ENCODE measurements around the gene CPN2.

The CPN2 gene

GRCh38 chr3:194379651-194380050 lies 28.5 kb upstream of the CPN2 start:
- no peak for DNase-seq

DNA sequence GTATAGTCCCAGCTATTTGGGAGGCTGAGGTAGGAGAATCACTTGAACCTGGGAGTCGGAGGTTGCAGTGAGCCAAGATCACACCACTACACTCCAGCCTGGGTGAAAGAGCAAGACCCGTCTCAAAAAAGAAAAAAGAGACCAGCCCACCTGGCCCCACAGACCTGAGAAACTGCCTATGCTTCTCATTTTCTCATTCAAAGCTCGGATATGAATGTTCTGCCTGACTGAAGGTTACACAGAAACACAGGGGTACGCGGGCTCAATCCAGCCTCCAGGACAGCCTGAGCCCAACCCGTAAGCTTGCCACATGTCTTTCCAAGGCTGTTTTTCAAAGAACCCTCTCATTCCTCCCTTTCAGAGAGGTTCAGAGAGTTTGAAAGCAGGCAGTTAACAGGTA lies 28.1 kb upstream of the CPN2 start:
- DNase-seq = no peak

DNA sequence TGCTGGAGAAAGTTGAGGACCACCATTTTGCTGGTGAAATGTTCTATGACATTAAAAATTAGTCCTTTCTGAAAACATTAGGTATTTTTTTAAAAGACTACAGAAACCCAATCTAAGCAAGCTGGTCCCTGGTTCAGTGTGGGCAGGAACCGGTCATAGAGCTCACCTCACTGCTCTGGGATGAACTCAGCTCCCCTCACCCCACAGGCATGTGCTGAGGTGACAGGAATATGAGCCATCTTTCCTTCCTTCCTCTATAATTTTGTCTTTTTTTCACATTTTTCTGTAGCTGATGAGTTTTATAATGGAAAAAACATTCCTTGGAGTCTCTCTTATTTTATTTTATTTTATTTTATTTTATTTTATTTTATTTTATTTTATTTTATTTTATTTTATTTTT lies 26.6 kb upstream of the CPN2 start:
- DNase-seq = no peak

DNA sequence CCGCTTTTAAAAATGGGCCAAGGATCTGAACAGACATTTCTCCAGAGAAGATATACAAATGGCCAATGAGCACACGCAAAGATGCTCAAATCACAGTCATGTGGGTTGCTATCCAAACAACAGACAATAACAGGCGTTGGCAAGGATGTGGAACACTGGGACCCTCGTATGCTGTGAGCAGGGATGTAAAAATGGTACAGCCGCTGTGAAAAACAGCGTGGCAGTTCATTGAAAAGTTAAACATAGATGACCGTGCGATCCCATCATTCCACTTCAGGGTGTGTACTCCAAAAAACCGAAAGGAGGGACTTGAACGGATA lies 25.1 kb upstream of the CPN2 start:
- no peak for DNase-seq

DNA sequence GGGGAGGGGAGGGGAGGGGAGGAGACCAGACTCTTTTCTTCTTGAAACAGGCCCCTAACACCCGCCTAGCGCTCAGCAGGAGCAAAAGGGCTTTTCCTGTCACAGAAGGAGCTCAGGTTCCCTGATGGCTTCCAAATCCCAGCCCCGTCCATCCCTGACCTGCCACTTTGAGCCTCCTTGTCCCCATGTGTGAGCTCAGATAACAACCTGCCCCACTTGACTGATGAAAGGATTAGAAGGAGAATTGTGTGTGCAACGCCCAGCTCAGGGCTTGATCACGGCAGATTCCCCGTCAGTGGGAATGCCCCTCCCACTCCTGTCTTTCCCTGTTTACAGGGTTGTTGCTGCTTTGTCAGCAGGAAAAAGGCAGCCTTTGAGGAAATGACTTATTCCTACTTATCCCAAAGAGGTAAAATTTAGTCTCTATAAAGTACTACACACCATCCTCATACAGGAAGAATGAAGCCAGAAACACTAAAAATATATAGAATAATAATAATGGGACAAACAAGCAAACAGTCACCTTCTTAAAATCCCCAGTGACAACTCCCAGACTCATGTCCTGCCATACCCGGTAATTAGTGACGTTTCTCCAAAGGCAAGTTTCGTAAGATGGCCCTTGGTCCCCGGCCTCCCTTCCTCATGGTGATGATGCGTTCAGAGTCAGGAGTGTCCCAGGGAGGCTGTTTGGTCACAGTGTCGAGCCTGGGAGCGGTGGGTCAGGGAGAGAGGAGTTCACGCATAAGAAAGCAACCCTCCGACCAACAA lies 24.5 kb upstream of the CPN2 start:
- no peak for DNase-seq

DNA sequence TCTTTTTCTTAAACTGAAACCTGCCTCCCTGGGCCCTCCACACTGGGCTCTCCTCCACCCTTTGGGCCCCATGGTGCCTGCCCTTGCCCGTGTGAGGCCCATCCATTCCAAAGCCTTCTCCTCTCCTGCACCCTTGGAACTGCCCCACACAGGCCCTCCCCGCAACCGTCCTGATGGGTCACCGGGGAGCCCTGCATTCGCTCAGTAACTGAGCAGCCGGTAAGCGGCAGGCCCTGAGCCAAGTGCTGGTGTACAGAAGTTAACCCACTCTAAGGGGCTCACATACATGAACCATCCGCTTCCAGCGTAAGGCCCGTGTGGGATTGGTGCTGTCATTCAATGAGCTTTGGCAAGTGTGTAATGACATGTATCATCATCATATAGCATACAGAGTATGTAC lies 23.8 kb upstream of the CPN2 start:
- no peak for DNase-seq

GRCh38 chr3:194373899-194374298 lies 22.8 kb upstream of the CPN2 start:
- DNase-seq = no peak

DNA sequence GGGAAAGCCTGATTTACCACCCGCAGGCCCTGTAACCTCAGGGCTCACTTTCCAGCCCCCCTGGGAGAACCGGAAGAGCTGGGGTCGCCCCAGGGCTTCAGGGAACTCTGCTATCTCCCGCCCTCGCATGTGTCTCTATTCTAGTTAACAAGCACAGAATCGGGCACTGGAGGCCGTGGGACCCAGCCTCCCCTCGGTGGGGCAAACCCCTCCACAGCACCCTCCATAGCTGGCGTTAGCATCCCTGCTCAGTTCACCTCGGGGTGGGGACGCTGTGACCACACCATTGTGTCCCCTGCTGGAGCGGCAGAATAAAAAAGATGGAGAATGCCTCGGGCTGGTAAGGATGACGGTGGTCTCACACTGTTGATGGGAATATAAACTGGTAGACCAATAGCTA lies 21.9 kb upstream of the CPN2 start:
- DNase-seq = no peak

DNA sequence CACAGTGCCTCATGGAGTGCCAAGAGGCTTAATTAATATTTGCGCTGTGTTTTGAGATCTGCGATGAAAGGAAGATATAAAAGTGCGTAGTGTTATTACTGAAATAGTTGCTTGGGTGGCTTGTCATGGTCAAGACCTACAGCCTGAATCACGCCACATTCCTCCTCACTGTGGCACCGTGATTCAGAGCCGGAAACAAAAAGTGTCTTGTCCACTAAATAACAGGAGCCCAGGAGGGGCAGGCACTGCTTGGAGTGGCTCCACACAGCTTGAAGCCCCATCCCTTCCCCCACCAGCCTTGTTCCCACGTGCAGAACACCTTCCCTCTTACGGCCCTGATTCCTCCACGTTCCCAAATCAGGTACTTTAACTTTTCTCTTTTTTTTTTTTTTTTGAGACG lies 19.6 kb upstream of the CPN2 start:
- DNase-seq = no peak

DNA sequence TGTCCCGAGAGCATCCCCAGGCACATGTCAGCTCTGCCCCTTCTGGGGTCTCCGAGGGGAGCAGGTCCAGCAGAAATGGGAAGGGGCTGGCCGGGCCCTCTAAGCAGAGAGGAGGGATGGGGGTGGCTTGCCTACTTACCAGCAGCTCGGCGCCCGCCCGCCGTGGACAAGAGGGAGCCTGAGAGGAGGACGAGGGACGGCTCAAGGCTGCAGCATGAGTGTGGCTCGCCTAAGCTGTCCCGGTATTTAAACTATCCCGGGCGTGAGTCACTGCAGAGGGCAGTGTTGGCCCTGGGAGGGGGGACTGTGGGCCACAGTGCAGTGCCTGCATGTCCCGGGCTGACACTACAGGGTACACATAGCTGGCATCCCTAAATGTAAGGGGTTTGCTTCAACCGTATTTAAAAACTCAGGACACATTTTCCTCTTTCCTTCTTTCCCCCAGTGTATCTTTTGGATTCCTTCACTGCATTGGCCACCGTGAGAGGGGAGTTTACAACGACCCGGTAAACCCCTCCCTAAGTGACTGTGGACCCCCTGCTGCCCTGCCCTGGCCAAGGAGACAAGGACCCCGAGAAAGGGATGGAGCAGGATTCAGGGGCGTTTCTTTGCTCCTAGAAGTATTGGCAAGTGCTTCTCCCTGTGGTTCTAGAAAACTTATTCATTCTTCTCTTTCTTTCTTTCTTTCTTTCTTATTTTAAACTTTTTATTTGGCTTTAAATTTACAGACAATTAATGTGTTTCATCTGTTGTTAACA lies 18.6 kb upstream of the CPN2 start, which contains the start of gene LRRC15:
LRRC15 (minus strand) TSS at position 222 of the 758 bp plus-strand sequence. CDS start 8,700 bp downstream, outside the sequence.
- no peak for DNase-seq

- DNase-seq = no peak
Observed at GRCh38 chr3:194368918-194369317, 17.8 kb upstream of the CPN2 start.

DNA sequence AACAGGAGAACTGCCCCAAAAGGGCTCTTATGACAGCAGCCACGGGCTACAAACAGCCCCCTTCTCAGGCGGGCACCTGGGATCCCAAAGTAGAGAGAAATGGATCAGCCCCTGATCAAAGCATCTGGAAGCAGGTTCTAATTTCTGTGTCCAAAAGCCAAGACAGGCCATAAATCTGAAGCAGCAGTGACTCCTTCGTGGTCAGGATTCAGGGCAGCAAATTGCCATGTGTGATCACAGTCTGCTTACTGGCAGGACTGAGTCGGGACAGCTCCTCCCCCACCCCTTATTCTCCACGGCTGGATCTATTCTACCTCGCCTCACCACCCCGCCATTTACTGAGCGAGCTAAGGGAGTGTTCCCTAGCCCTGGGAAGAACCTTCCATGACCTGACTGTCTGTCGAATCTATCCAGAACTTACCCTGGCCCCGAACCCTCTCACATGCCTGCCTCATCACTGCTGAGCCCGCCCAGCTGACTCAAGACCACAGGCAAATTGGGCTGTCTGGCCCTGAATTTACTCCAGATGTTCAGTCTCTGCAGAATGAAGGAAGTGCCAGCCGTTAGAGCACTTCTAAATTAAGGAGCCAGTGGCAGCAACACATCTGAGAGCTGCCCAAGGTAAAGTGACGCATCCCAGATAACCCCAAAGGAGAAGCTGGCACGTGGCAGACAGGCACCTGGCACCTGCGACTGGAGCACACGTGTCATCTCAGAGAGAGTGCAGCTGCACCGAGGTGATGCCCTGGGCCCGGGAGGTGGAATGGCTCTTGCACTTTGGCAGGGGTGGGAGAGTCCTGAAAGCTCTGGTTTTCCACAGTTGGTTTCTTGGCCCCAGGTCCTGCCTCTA lies 17.1 kb upstream of the CPN2 start:
- no peak for DNase-seq

- DNase-seq = no peak
Observed at GRCh38 chr3:194365978-194366490, 14.9 kb upstream of the CPN2 start.

GRCh38 chr3:194365526-194365925 lies 14.4 kb upstream of the CPN2 start:
- no peak for DNase-seq

- peak; percentile 92 for DNase-seq
Observed at GRCh38 chr3:194364652-194365434, 13.7 kb upstream of the CPN2 start.

GRCh38 chr3:194364314-194364651 lies 13.2 kb upstream of the CPN2 start:
- no peak for DNase-seq

- DNase-seq = no peak
Observed at GRCh38 chr3:194360568-194360967, 9.4 kb upstream of the CPN2 start.

- DNase-seq = no peak
Observed at GRCh38 chr3:194357681-194358080, 6.6 kb upstream of the CPN2 start.

DNA sequence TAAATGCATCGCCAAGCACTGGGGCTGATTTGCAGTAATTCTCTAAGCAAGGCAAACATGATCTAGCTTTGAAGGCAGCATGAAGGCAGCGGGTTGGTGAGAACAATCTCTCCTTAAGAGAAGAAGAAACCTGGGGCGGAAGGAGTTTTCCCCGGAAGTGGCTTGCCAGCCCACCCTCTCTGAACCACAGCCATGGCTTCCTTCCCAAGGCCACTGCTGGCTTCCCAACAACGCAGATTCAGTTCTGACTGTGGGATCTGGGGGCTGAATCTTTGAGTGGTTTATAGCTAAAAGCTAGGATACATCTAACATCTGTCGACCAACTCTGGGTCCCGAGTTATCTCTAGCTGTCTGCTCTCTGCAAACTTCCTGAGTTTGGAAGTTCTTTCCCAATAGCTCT lies 4.3 kb upstream of the CPN2 start:
- no peak for DNase-seq

GRCh38 chr3:194354315-194354714 lies 3.2 kb upstream of the CPN2 start:
- no peak for DNase-seq

DNA sequence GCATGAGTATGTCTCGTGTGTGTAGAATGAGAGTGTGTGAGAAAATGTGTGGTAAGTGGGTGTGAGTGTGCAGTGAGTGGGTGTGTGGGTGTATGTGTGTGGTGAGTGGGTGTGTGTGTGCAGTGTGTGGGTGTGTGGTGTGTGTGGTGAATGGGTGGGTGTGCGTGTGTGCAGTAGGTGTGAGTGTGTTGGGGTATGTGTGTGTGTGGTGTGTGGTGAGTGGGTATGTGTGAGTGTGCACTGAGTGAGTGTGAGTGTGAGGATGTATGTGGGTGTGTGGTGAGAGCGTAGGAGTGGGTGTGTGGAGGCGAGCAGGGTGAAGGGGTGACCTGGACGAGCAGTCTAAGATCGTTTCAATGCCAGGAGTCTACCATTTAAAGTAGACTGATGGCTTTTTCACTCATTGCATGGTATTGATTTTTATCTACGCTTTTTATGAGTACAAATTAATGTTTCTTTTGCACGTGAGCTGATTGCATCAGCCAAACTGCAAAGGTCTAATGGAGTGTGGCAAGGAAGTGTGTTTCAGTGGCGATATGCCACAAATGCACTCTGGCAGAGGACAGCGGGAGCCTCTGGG lies 1.6 kb upstream of the CPN2 start:
- no peak for DNase-seq

- DNase-seq = no peak
Observed at GRCh38 chr3:194351952-194352536, 916 bp upstream of the CPN2 start.
